Upper lobe of left lung (tissue), 4 donors: ENCODE measurements around the gene SPTBN1.

Experiments
- CTCF ChIP-seq, 6 experiments: fragments of 450-650 bp in 4 of 6; fragments of 200-600 bp in 2 of 6; sonication (generic) in 2 of 6; IDR thresholded peaks; one replicate each; pipeline ENCODE4 v1.5.1; 2016 to 2019; ENCODE audit warnings: antibody characterized with exemption in 6 of 6
- POLR2AphosphoS5 ChIP-seq, 2 donors: sonication (generic); formaldehyde crosslinking; IDR thresholded peaks; one replicate each; pipeline ENCODE4 v1.5.1; 2017; ENCODE audit warnings: antibody characterized with exemption in 2 of 2

GRCh38 chr2:54704238-54704637, 248.1 kb downstream of the SPTBN1 start:
- TF ChIP-seq CTCF (IDR thresholded peaks at IDR 0.05) (no peak), POLR2AphosphoS5 (IDR thresholded peaks at IDR 0.05) (no peak)
